Upper lobe of left lung (tissue), 4 donors: ENCODE data around the gene KRTAP5-2.
A peak's percentile ranks its signal among the peaks of the same experiment; 100 is the strongest.

Experiments used
- CTCF ChIP-seq, 6 experiments: fragments of 450-650 bp in 4 of 6; fragments of 200-600 bp in 2 of 6; sonication (generic) in 2 of 6; IDR thresholded peaks; one replicate each; pipeline ENCODE4 v1.5.1; 2016 to 2019; ENCODE audit warnings: antibody characterized with exemption in 6 of 6
- EP300 ChIP-seq, 4 donors: sonication (generic); formaldehyde crosslinking; IDR thresholded peaks; one replicate each; pipeline ENCODE4 v1.5.1; 2017; ENCODE audit warnings: antibody characterized with exemption in 4 of 4, control low read depth in 2 of 4
- POLR2A ChIP-seq, 4 donors: fragments of 450-650 bp; IDR thresholded peaks; one replicate each; pipeline ENCODE4 v1.5.1; 2016 to 2017; ENCODE audit warnings: antibody characterized with exemption in 4 of 4, mild to moderate bottlenecking in 2 of 4
- POLR2AphosphoS5 ChIP-seq, 2 donors: sonication (generic); formaldehyde crosslinking; IDR thresholded peaks; one replicate each; pipeline ENCODE4 v1.5.1; 2017; ENCODE audit warnings: antibody characterized with exemption in 2 of 2

GRCh38 chr11:1570896-1571759 is 27.0 kb downstream of the KRTAP5-2 start:
- TF ChIP-seq POLR2A (IDR thresholded peaks at IDR 0.05) (no peak), CTCF (IDR thresholded peaks at IDR 0.05) (peak in 1 of 6 experiments; percentile 8), EP300 (IDR thresholded peaks at IDR 0.05) (no peak), POLR2AphosphoS5 (IDR thresholded peaks at IDR 0.05) (no peak)
